NOMO-1 (cell line): Measurements from ENCODE around the gene BCL11A.
"Not testable (repeated sequence)": the region's sequence is repeated elsewhere in the genome, so short reads cannot be mapped to it uniquely, and the experiment has no call there.

Experiments used
- DNase-seq, 2 experiments: peaks; one replicate each; lab custom pipeline; 2025; ENCODE audit not compliant: unreplicated experiment in 2 of 2; lab: John Stamatoyannopoulos, UW

BCL11A gene

DNA sequence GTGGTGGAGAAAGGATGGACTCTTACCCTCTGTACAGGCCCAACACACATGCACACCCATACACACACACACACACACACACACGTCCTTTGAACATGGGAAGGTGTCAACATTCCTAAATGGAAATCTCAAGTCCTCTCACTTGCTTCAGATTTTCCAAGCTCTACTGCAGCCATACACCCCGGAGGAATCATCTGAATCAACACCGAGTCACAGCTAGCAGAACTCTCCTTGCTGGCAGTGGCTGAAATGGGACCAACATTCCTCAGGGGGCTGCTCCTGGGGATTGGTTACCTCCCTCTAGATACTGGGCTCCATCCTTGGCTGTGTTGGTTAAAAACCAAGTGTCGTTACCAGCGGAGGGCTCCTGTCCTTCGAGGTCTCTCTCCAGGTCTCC is 112.7 kb downstream of the BCL11A start:
- DNase-seq: no peak

GRCh38 chr2:60440079-60440766 is 113.2 kb downstream of the BCL11A start:
- DNase-seq: no peak

DNA sequence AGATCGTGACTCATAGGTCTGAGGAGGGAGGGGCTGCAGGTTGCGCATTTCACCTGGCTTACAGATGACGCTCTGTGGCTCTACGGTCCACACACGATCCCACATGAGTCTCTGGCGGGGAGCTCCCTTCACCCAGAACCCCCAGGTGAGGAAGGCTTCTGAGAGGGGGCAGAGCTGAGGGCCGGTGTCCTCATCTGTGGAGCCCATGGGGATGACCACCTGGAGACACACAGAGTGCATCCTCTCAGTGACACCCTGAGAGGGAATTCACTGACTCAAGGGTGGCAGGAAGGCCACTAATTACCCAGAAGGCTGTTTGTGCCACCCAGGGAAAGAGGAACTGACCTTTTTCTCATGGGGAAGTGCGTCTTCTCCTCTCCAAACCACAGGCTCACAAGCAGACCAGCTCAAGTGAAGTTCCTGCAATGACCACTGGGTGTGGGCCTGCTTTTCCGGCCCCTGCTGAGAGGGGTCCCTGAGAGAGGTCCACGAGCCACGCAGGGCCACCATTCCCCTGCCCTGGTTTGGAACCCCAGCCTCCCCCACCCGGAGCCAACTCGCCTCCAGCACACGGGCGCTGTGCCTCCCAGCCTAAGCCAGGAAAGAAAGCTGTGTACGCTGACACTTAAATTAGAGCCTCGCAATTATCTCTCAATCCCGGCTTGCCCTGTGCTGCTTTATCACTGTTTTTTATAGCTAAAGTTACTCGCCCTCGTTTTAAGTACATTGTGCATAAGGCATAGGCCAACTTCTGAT is 114.1 kb downstream of the BCL11A start:
- DNase-seq: peak; percentile 97

DNA sequence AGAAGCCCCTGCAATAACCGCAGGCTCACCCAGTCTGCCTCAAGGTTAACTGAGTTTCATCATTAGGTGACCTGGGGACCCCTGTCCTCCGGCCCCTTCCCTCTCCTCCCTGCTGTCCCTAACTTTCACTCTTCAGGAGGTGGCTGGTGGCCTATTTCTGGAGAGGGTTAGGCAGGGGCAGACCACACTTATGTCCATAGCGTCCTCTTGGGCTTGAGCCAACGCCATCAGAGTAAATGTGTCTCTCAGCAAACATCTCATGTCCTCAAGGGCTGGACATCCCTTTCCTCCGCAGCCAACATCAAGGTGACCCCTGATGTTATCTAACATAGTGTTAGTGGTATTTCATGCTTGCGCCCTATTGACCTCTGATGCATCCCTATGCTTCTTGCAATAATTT is 114.8 kb downstream of the BCL11A start:
- no peak for DNase-seq

DNA sequence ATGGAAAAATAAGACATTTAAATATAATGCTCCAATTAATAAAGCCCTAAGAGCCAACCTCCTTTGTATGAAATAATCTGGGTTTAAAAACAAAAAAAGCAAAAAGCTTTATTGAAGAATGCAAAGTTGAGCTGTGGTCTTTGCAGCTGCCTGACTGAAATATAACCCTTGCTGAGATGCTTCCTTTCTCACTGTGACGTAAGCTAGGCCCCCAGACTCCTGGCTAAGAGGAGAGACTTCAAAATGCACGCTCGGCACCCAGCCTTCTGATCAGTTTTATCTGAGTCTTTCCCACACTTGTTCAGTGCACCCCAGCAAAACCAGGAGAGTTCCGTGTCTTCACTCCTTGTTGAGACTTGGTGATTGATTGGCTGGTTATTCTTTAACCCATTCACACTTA is 115.3 kb downstream of the BCL11A start:
- DNase-seq: no peak

DNA sequence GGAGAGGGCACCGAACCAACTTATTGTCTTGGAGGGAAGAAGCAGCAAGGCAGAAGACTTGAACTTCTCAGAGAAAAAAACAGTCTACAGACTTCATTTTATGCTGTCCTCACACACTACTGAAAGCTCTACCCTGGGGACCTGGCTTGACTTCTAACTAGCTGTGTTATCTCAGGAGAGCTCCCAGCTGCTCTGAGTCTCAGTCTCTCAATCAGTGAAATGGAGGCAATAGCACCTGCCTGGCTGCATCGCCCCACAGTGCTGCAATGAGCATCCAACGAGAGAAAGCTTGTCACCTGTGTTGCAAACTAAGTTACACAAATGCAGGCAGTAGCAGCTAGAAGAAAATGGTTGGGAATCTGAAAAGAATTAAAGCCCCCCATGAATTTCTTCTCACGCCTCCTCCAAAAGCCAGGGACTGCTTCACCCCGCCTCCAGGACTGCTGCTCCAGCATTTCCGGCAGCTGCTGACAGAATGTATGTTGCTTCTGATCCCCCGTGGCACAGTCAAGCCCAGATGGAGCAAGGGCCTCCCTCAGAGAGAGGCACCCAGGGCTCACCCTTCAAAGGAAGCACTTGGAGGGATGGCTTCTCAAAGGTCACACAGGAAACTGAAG is 116.3 kb downstream of the BCL11A start:
- no peak for DNase-seq

DNA sequence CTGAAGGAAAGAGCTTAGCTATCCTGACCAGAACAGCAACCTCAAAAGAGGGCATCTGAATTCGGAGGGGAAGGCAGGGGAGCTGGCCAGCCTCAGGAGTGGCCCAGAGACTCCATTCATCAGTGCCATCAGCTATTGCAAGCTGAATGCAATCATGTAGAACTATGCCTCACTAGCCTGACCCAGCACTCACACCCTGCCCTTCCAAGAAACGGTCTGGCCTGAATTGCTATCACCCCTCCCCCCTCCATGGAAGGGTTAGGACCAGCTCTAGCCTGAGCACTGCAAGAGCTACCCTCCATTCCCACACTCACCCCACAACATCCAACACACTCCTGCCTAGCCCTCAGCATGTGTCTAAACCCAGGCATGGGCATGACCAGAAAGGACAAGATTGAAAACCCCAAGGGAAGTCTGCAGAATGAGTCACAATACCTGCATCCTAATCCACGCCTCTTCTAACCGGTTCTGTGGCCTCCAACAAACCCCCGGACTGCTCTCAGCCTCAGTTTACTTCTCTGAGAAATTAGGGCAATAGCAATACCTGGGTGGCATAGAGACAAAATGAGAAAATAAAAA is 120.3 kb downstream of the BCL11A start:
- DNase-seq: no peak

GRCh38 chr2:60432035-60432601 is 121.3 kb downstream of the BCL11A start:
- no peak for DNase-seq

- DNase-seq: no peak
Measured at GRCh38 chr2:60429681-60430080, 123.8 kb downstream of the BCL11A start.

DNA sequence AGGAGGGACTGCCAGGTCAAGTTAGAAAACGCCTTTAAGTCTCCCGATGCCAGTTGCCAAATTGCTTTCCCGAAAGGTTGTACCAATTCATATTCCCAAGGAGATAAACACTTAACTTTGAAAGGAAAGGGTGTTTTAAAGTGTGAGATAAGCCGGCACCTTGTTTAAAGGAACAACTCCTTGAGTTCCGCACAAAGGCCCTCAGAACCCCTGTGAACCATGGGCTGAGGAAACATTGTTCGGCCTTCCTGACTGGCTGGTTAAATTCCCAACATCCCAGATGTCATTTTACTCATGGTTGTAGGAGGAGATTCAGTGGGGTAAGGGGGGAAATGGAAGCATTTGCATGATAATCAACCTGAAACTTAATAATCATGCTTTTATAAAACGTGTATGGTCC is 126.6 kb downstream of the BCL11A start:
- DNase-seq: no peak

DNA sequence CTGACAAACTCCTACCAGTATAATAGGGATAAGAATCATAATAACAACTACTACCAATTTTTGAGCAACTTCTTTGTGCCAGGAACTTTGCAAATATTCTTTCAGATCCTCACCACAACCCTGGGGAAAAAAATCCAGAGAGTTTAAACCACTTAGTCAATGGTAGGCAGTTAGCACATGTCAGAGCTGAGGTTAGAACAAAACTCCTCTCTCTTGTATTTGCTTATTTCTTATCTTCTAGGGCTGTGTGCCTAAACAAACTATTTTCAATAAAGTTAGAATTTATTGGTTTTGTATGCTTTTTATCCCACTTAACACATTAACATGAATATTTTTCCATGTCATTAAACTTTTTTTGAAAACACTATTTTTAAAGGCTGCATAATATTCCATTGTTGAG is 127.1 kb downstream of the BCL11A start:
- DNase-seq: no peak

- DNase-seq: peak in 1 of 2 experiments; percentile 42
Measured at GRCh38 chr2:60424233-60424632, 129.2 kb downstream of the BCL11A start.

DNA sequence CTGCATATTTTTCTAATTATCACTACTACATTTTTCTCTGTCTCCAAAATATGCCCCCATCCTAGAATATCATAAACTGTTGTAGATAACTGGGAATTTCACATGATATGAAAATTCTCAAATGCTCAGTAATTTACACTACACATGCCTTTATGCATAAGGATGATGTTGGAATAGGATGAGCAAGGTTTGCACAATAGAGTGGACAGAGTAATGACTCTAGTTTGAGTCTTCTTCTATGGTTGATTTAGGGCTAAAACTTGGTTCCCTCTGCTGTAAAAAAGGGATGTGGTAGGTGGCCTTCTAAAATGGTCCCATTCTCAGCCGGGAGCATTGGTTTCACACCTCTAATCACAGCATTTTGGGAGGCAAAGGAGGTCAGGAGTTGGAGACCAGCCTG is 129.9 kb downstream of the BCL11A start:
- peak in 1 of 2 experiments; percentile 23 for DNase-seq

GRCh38 chr2:60422826-60423483 is 130.5 kb downstream of the BCL11A start:
- DNase-seq: no peak

- not testable (repeated sequence) for DNase-seq
Measured at GRCh38 chr2:60417210-60417609, 136.2 kb downstream of the BCL11A start.

DNA sequence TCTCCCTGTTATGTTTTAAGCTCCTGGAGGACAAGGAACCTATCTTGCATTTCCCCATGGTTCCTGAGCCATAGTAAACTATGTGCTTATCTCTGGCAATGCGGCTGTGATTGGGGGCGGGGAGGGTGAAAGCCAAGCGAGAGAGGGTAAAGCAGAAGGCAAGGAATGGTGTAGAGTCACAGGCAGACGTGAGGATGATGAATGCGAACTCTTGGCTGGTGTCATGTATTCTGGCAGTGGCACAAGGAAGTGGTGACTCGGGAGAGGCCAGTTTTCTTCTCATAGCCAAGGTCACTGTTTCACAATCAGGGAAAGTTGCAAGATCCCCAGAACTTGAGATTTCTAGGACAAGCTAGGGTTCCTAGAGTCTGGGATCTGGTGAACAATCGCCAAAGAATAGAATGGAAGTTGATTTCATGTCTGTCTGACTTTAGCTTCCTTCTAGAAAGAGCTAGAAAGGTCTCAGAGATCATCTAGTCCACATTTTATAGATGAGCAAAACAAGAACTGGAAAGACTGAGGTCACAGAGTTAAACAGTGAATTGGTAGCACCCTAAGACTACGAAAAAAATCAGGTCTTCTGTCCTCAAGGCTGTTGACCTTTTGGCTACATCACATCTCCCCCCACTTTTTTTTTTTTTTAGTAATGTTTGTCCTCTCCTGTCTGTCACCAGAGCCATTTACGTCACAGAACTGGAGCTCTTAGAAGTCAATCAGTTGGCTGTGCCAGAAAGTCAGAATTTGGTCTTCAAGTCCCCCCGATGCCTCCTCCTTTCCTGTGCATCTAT is 137.0 kb downstream of the BCL11A start:
- DNase-seq: peak in 1 of 2 experiments; percentile 52

DNA sequence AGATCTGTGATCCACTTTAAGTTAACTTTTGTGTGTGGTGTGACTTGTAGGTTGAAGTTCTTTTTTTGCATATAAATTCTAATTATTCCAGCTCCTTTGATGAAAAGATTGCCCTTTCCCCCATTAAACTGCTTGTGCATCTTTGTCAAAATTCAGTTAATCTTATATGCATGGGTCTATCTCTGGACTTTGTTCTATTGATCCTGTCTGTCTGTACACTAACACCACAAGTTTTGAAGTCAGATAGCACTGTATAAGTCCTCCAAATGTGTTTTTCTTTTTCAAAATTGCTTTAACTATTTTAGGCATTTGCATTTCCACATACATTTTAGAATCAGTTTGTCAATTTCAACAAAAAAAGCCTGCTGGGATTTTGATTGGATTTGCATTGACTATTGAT is 137.6 kb downstream of the BCL11A start:
- no peak for DNase-seq

GRCh38 chr2:60414495-60415138 is 138.8 kb downstream of the BCL11A start:
- DNase-seq: no peak

- DNase-seq: peak; percentile 95 to 97
Measured at GRCh38 chr2:60413814-60414168, 139.7 kb downstream of the BCL11A start.
